Fibroblast of skin of right quadriceps (primary cell): ENCODE results near the gene PPP1R18.
"Not testable (repeated sequence)": the region's sequence is repeated elsewhere in the genome, so short reads cannot be mapped to it uniquely, and the experiment has no call there.

Source experiments
- DNase-seq: peaks from one replicate; pipeline ENCODE4 v3.0.0-alpha.2; 2013

Gene PPP1R18

DNA sequence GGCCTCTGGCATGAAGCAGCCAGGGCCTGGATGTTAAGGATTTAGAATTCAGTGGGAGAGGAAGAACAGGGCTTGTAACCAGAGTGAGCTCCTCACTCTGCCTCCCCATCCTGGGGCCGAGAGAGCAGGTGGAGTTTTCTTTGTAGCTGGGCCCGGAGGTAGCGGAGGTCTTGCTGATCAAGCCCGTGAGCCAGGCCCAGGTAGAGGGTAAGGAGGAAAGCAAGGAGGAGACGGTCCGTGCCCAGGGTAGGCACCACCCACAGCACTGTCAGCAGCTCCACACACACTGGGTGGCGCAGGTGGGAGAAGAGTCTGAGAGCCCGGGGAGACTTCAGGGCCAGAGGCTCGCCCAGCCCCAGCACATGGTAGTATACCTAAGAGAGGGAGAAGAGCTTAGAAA is 2.1 kb upstream of the PPP1R18 start:
- DNase-seq, result no peak

DNA sequence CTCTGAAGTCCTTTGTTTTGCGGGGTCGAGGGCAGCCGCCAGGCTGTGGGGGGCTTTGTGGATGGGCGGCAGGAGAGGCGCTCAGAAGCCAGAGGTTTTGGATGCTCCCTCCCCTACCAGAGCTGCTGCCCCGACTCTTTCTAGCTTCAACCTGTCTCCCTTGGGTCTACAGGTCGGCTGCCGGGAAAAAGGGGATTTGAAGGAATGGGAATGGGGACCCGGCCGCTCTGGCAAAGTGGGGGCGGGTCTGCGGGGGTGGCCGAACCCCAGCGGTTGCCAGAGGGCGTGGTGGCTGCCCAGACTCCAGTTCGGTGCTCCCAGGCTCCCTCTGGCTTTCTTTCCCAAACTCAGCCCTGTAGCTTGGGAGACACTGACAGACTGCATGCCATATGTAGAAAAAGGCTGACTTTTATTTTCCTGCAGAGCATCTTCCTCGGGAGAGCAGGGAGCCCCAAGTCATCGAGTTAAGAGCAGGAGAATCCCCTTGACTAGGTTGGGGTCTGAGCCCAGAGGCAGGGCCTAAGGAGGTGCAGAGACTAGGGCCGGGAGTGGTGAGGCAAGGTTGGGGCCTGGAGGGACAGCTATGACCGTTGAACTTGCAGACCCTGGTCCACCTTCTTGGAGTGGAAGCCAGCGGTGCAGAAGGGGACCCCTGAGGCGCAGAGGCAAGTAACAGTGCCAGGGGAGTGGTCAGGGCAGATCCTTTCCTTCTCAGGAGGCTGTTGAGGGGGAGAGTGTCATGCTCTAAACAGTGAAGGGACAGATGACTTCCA is 1.4 kb upstream of the PPP1R18 start:
- DNase-seq, result peak; percentile 48

GRCh38 chr6:30686908-30687658 is 638 bp upstream of the PPP1R18 start:
- peak; percentile 97 for DNase-seq

DNA sequence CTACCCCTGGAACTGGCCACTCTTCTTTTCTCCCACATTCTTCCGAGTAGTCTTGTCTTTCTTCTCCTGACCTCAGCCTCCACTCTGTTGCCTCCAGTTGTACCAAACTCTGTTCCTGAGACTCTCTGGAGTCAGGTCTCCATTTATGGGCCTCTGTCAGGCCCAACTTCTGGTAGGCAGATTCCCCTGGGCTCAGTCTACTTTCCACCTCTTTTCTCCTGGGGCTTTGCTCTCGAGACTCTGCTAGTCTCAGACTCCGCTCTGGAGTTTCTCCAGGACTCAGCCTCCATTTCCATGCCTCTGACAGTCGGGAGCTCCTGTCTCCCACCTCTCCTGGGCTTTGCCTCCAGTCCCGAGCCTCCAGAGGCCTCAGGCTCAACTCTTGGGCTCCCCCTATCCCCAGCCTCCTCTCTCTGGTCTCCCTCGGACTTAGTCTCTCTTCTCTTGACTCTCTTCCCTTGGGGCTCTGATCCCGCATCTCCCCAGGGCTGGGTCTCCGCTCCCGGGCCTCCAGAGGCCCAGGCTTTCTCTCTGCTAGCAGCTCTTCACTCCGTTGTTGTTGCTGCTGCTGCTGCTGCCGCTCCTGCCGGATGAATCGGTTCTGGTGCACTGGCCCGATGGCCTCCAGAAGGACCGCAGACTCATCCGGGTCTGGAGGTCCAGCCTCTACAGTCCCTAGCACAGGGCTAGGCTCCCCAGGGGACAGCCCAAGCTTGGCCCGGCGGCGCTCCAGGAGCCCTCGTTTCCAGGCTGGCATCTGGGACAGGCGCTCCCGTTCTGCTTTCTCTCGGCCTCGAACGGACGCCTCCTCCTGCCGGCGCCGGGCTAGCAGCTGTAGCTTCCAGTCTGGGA is 1.1 kb downstream of the PPP1R18 start:
- DNase-seq, result peak; percentile 24

DNA sequence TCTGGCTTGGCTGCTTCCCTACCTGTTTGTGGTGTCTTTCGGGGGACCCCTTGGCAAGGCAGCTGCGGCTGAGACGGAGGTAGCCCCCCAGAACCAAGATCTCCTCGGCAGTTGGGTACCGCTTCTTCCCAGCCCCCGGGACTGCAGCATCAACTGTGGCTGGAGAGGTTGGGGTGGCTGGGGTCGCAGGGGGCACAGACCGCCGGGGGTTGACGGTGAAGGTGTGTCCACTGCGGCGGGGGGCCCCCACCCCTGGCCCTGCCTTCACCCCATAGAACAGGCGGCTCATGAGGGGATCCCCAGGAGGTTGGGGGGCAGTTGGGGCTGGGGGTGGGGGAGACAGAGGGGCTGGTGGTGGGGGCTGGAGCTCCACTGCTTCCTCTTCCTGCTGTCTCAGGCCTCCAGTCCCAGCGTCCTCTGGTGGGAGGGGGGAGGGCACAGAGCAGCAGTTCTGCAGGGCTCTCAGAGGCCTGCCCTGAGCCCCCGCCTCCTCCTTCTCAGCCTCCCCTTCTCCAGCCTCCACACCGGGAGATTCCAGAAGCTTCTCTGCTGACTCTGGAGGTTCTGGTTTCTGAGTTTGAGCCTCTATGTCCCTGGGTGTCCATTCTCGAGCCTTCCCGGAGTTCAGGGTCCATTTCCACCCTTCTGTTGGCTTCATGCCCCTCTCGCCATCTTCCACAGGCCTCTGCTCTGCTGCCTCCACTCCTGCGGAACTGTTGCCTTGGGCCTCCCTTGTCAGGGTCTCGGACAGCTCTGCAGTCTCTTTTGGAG is 1.9 kb downstream of the PPP1R18 start:
- DNase-seq, result peak; percentile 44

DNA sequence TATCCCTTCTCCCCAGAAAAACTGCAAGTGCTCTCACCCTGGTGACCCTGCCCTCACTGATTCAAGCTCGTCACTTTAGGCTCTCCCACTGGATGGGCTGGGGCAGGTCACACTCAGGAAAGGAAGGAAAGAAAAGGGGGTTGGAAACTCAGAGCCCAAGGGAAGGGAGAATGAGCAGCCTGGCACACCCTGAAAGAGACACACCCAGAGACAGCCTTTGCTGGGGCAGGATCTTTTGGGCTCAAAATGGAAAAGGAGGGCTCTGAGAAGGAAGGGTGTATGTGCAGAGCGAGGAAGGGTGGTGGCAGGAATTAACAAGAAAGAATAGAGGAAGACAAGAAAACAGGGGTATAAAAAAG is 2.5 kb downstream of the PPP1R18 start:
- no peak for DNase-seq

DNA sequence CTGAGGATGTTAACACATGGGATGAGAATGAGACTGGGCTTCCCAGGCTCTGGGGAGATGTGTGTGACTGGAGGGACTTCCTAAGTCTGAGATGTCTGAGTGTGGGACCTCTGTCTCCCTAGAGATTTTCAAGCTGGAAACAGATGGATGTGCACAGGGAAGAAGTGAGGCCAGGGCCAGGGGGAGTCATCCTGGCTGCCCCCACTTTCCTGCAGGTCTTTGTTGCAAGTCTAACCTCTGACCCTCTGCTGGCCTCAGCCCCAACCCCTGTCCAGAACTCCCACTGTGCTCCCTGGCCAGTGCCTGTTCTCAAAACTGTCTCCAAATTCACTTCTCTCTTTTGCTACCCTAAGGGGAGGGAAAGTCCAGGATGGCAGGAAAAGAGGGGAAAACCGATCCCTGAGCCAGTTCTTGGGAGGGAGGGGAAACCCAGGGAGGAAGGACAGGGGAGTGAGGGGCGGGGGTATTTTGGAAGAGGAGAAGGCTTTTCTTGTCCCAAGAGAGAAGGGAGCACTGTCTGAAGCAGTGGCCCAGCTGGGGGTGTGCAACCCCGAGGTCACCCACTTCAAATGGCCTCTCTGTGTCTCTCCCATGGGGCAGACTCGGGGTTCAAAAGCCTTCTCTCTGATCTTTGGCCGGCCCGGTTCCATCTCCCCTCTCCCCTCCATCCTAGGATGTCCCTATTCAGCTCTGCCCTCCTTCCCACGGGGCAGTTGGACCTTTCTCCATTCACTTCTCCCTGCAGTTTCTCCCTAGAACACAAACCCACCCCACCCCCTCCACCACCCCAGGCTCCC is 3.1 kb downstream of the PPP1R18 start:
- DNase-seq, result no peak

- peak; percentile 93 for DNase-seq
Measured at GRCh38 chr6:30682143-30683117, 4.0 kb downstream of the PPP1R18 start.

- DNase-seq, result no peak
Measured at GRCh38 chr6:30681766-30682142, 4.7 kb downstream of the PPP1R18 start.

DNA sequence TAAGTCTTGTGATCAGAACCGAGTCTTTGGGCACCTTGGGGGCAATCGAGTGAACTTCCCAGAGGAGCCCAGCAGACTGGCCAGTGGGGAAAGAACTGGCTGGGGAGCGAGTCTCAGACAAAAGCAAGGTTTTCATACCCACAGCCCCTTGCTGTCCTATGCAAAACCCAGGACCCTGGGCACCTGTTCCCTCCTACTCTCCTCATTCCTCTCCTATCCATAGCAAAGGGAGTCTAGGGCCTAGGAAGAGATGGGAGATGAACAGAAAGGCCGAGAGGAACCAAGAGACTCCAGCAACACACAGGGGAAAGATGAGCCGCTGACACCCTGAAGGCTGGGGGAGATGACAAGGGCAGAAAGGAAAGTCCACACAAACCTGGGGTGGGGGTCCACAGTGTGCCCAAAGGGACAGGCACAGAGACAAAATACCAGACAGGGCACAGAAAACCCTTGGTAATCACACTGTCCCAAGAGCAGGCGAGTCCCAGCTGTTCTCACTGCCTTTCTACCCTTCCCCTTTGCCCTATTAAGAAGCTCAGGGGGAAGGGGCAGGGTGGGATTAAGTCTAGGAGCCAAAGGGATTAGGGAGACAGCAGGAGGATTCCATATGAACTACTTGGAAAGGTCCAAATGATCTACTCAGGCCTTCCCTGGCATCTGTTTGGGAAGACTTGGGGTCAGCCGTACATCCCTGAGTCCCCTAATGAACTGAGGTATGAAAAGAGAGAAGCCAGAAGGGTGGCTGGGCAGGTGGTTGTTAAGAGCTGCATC is 6.5 kb downstream of the PPP1R18 start:
- DNase-seq, result no peak

DNA sequence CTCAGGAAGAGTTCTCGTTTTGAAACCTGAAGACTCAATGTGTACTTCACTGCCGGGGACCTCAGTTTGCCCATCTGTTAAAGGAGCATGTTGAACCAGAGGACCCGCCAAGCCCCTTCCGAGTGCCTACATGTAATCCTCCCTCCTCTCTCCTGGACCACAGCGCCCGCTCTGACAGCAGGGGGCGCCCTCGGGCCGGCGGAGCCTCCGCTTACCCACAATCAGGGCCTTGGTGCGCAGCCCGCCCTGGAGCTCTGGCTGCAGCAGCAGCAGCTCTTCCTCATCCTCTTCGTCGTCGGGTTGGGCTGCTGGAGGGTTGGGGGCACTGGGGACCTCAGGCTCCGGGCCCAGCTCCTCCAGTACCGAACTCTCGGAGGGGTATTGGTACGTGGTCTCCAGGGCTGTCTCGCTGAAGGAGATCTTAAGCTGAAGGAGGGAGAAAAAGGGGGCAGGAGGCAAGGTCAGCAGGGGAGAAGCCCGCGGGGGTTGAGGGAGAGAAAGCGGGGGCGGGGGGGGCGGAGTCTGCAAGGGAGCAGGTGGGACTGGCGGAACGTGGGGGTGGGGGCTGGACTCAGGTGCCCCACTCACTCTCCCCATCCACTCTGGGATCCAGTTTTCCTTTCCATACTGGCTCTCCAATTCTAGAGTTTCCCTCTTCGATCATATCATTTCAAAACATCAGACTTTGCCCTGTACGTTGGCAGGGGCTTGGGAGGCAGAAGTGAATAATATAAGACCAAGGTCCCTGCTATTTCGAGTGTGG is 7.3 kb downstream of the PPP1R18 start:
- peak; percentile 75 for DNase-seq

DNA sequence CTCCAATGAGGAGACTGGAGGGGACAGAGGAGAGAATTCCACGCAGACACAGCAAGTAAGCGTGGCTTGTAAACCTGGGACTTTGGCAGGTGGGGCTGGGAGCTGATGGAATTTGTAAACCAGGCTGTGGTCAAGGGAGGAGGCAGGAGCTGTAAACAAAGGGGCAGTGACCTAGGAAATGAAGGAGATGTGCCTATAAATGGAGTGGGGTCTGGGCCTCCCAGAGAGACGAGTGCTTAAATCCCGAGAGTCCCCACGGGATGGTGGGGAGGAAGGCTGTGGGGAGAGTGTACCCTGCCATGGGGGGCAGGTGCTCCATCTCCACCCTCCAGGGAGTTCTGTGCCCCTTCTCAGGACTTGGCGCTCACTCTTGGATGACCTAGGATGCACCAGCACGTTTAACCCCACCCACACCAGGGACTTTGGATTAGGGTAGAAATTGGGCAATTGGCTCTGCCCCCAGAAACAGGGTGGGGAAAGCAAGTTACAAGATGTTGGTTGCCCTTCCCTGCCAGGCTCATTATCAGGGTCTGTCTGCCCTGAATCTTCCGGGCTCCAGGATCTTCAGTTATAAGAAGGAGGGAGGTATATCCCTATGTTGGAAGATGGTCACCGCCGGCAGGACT is 9.7 kb downstream of the PPP1R18 start:
- no peak for DNase-seq

DNA sequence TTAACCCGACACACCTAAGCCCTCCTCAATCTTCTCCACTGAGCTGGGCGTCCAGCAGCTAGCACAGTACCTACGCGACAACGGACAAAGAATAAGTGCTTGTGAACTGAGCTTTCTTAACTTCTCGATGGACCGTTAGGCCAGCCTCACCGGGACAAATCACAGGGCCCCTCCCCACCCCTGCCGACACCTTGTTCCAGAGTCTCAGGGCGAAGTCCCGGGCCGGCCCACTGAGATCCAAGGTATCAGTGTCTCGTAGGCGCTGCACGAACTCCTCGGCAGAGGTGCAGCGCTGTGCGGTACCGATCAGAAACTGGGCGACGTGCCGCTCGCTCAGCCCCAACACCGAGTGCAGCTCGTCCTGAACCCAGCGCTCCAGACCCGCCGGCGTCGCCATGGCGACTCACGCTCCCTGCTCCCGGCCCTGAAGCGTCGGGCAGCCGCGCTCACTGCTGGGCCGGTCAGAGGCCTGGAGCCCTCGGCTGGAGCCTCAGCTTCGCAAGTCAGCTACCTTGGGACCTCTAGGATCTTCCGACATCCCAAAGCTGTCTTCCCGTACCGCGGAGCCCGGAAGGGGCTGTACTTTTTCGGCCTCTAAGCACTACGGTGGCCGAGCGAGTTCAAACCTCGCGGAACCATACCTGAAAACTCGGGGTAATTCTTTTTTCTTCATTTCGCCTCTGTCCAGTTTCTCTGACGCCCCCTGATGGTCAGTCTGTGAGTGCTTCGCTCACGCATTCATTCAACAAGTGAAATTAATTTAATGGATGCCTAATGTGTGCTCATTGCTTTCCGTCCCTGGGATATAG is 13.8 kb downstream of the PPP1R18 start, which contains the start of gene DHX16:
DHX16 (minus strand) TSS at position 562 of the 809 bp plus-strand sequence; CDS start at position 397, 165 bp downstream.
- DNase-seq, result peak; percentile 99

DNA sequence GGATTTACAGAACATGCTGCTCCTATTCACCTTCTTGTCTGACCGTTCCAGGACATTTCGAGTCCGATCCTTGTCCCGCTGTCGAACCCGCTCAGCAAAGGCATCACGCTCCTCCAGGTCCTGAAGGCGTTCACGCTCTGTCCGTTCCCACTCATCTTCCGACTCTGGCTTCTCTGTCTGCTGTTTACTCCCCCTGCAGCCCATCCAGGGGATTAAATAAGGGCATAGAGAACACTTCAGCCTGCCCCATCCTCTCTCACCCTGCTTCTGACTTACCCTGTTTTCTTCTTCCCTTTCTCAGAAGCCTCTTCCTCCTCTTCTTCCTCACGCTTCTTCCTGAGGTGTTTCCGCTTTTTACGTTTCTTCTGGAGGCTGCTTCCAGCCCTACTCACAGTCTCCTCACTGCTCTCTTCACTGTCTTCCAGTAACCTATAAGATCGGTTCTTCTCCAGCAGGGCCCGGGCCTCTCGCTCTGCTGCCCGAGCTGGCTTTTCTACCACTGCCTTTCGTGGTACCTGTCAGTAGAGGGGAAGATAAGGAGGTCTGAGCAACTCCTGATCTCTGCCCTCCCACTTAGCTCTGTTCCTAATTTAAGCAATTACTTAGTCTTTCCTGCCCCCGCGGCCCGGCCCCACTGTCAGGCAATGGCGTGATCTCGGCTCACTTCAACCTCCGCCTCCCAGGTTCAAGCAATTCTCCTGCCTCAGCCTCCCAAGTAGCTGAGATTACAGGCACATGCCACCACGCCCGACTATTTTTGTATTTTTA is 15.5 kb downstream of the PPP1R18 start:
- no peak for DNase-seq

- DNase-seq, result not testable (repeated sequence)
Measured at GRCh38 chr6:30666300-30666699, 20.1 kb downstream of the PPP1R18 start.

DNA sequence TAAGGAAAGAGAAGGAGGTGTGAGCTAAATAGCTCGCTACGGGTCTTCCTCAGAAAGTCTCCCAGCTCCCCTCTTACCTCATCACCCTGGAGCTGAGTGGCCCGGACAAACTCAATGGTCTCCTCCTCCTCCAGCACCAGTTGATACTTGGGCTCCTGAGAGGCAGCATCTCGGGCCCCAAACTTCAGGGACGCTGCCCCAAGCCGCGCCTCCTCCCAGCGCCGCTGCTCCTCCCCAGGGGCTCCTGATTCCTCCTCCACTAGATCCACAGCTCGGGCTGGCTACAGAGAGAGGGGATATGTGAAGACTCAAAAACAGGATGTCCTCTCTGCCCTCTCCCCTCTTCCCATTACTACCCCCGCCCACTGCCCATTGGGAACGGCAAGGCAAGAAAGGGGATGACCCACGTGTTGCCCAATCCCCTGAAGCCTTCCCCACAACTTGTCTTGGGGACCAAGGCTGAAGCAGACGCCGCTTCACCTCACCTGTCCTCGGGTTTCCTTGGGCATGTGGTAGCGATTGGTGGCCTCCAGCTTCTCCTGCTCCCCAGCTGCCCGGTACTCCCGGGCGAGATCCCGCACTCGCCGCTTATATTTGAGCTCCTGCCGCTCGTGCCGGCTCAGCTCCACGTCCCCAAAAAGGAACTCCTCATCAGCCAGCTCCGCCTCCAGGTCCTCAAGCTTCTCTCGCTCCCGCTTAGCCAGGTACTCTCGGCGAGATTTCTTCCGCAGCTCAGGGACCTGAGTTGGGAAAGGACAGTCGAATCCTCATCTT is 21.3 kb downstream of the PPP1R18 start:
- DNase-seq, result no peak
